Loucy (cell line): ENCODE measurements around the gene NR2F1.

Source experiments
- H2AFZ ChIP-seq: fragments of 200-600 bp; sonication (generic); 2 replicates; pipeline ENCODE4 v1.6.0; 2016; ENCODE audit warnings: antibody characterized with exemption, mild to moderate bottlenecking, low read length, moderate library complexity
- H3F3A ChIP-seq: fragments of 200-600 bp; 2 replicates; pipeline ENCODE4 v1.6.0; 2016; ENCODE audit warnings: antibody characterized with exemption, low read depth, mild to moderate bottlenecking
- H3K27me3 ChIP-seq: fragments of 200-600 bp; sonication (generic); 2 replicates; pipeline ENCODE4 v1.6.1; 2014; ENCODE audit warnings: low read length, mild to moderate bottlenecking; ENCODE audit not compliant: insufficient read depth, poor library complexity, severe bottlenecking
- H3K36me3 ChIP-seq: fragments of 200-600 bp; sonication (generic); 2 replicates; pipeline ENCODE4 v1.6.1; 2016; ENCODE audit warnings: low read length; ENCODE audit not compliant: insufficient read depth
- H3K4me1 ChIP-seq: fragments of 200-600 bp; sonication (generic); 2 replicates; pipeline ENCODE4 v1.5.1; 2014; ENCODE audit warnings: low read length, mild to moderate bottlenecking; ENCODE audit not compliant: insufficient read depth, poor library complexity, severe bottlenecking
- H3K4me2 ChIP-seq: fragments of 200-600 bp; sonication (generic); 2 replicates; pipeline ENCODE4 v1.6.0; 2014; ENCODE audit warnings: antibody characterized with exemption, low read length, low read depth, mild to moderate bottlenecking; ENCODE audit not compliant: poor library complexity, severe bottlenecking
- H3K4me3 ChIP-seq: fragments of 200-600 bp; sonication (generic); 2 replicates; pipeline ENCODE4 v1.5.1; 2014; ENCODE audit warnings: low read length, mild to moderate bottlenecking, mixed read lengths; ENCODE audit not compliant: poor library complexity, severe bottlenecking
- H3K79me2 ChIP-seq: fragments of 200-600 bp; sonication (generic); 2 replicates; pipeline ENCODE4 v1.6.1; 2014; ENCODE audit warnings: low read length; ENCODE audit not compliant: insufficient read depth
- H3K9ac ChIP-seq: fragments of 200-600 bp; sonication (generic); 2 replicates; pipeline ENCODE4 v1.6.0; 2014; ENCODE audit warnings: mild to moderate bottlenecking, low read depth, low read length, moderate library complexity; ENCODE audit not compliant: poor library complexity, severe bottlenecking
- H3K9me2 ChIP-seq: fragments of 200-600 bp; sonication (generic); replicated peaks from 2 replicates; pipeline ENCODE4 v1.6.1; 2016; ENCODE audit warnings: low read depth, low read length, mixed read lengths
- H3K9me3 ChIP-seq: fragments of 200-600 bp; sonication (generic); 2 replicates; pipeline ENCODE4 v1.6.1; 2014; ENCODE audit warnings: mild to moderate bottlenecking, antibody characterized with exemption, low read length, low read depth; ENCODE audit not compliant: insufficient read depth
- H4K20me1 ChIP-seq: fragments of 200-600 bp; sonication (generic); 2 replicates; pipeline ENCODE4 v1.6.0; 2014; ENCODE audit warnings: antibody characterized with exemption, low read length, mild to moderate bottlenecking; ENCODE audit not compliant: insufficient read depth, poor library complexity, severe bottlenecking
- CTCF ChIP-seq: fragments of 200-600 bp; sonication (generic); conservative IDR thresholded peaks from 2 replicates; pipeline ENCODE4 v1.5.1; 2014; ENCODE audit warnings: mild to moderate bottlenecking, antibody characterized with exemption, low read length
- EZH2phosphoT487 ChIP-seq: fragments of 200-600 bp; IDR thresholded peaks from 2 replicates; pipeline ENCODE4 v1.6.1; 2018; ENCODE audit warnings: antibody characterized with exemption, mild to moderate bottlenecking, moderate library complexity, borderline replicate concordance

Gene NR2F1

GRCh38 chr5:93584596-93585040 lies 1.6 kb downstream of the NR2F1 start:
- Histone ChIP-seq H3K27me3 (no peaks in the 10 kb centered on the region), H3K9me2 (no peaks in the 10 kb centered on the region), H3K79me2 (no peaks in the 10 kb centered on the region), H3K9me3 (no peaks in the 10 kb centered on the region), H3K9ac (no peak overlapping the region), H3K4me1 (no peaks in the 10 kb centered on the region), H3K4me3 (no peak overlapping the region), H3K36me3 (no peaks in the 10 kb centered on the region), H3F3A (no peaks in the 10 kb centered on the region), H2AFZ (no peak overlapping the region), H3K4me2 (no peak overlapping the region), H4K20me1 (no peaks in the 10 kb centered on the region)
- no peak for TF ChIP-seq CTCF
- no peak for TF ChIP-seq EZH2phosphoT487

GRCh38 chr5:93585041-93585766 lies 2.2 kb downstream of the NR2F1 start:
- Histone ChIP-seq H2AFZ (no peak overlapping the region), H3K4me3 (no peak overlapping the region), H3K9me2 (no peaks in the 10 kb centered on the region), H4K20me1 (no peaks in the 10 kb centered on the region), H3K4me1 (no peaks in the 10 kb centered on the region), H3K27me3 (no peaks in the 10 kb centered on the region), H3K79me2 (no peaks in the 10 kb centered on the region), H3K9ac (no peak overlapping the region), H3K36me3 (no peaks in the 10 kb centered on the region), H3K4me2 (no peak overlapping the region), H3F3A (no peaks in the 10 kb centered on the region), H3K9me3 (no peaks in the 10 kb centered on the region)
- TF ChIP-seq CTCF (no peak), EZH2phosphoT487 (no peak)

GRCh38 chr5:93585767-93586385 lies 2.9 kb downstream of the NR2F1 start:
- Histone ChIP-seq H3K9me3 (no peaks in the 10 kb centered on the region), H3K9ac (no peak overlapping the region), H4K20me1 (no peaks in the 10 kb centered on the region), H3K79me2 (no peaks in the 10 kb centered on the region), H2AFZ (no peak overlapping the region), H3K9me2 (no peaks in the 10 kb centered on the region), H3F3A (no peaks in the 10 kb centered on the region), H3K27me3 (no peaks in the 10 kb centered on the region), H3K4me3 (no peak overlapping the region), H3K36me3 (no peaks in the 10 kb centered on the region), H3K4me1 (no peaks in the 10 kb centered on the region), H3K4me2 (no peak overlapping the region)
- no peak for TF ChIP-seq EZH2phosphoT487
